Adrenal gland (tissue), 12 donors: ENCODE results near the gene GPC6. TPM values are rescaled to one million over a fixed set of nuclear protein-coding genes. Genes with fewer than 3 reads are reported as not detected.

Source experiments
- DNase-seq, 7 donors: peaks; one replicate each; pipeline ENCODE4 v3.0.0-alpha.2; 2019 to 2020
- H3K27ac ChIP-seq, 5 donors: fragments of 200-600 bp; sonication (generic) in 4 of 5; 1 replicate in 3 of 5; 2 replicates in 2 of 5; pipeline versions ENCODE4 v1.5.1 to v1.8.0; 2016 to 2020; ENCODE audit warnings: mild to moderate bottlenecking in 1 of 5
- H3K27me3 ChIP-seq: fragments of 200-600 bp; 2 replicates; pipeline ENCODE4 v1.8.0; 2021
- H3K36me3 ChIP-seq, 2 donors: fragments of 200-600 bp; replicated peaks in 1 of 2; 1 replicate in 1 of 2; 2 replicates in 1 of 2; pipeline versions ENCODE4 v1.5.1 to v1.8.0; 2018 to 2022
- H3K4me1 ChIP-seq, 2 donors: fragments of 200-600 bp; replicated peaks in 1 of 2; 1 replicate in 1 of 2; 2 replicates in 1 of 2; pipeline versions ENCODE4 v1.5.1 to v1.8.0; 2018 to 2021
- H3K4me3 ChIP-seq, 4 donors: fragments of 200-600 bp; sonication (generic) in 3 of 4; one replicate each; pipeline ENCODE4 v1.5.1; 2016 to 2018
- H3K9me3 ChIP-seq, 3 donors: fragments of 200-600 bp; sonication (generic) in 1 of 3; replicated peaks in 1 of 3; 1 replicate in 2 of 3; 2 replicates in 1 of 3; pipeline versions ENCODE4 v1.5.1 to v1.8.0; 2016 to 2021
- CTCF ChIP-seq, 6 experiments: fragments of 450-650 bp in 4 of 6; fragments of 200-600 bp in 2 of 6; sonication (generic) in 1 of 6; IDR thresholded peaks; 1 replicate in 5 of 6; 2 replicates in 1 of 6; pipeline versions ENCODE4 v1.5.1 to v1.8.0; 2016 to 2021; ENCODE audit warnings: antibody characterized with exemption in 6 of 6, mild to moderate bottlenecking in 2 of 6, moderate library complexity in 1 of 6
- POLR2A ChIP-seq, 2 donors: fragments of 450-650 bp; IDR thresholded peaks; one replicate each; pipeline ENCODE4 v1.6.1; 2017; ENCODE audit warnings: antibody characterized with exemption in 2 of 2, mild to moderate bottlenecking in 2 of 2, moderate library complexity in 1 of 2
- WGBS, 4 donors: extraction: QIAGEN DNeasy Blood & Tissue Kit in 2 of 4; methylation state at CpG; one replicate each; pipeline versions ENCODE4 v1.1.5 to v1.1.7; 2013 to 2017; 5-methylcytosine and 5-hydroxymethylcytosine counted together
- intact Hi-C, 2 donors: fragments of 100-400 bp; cut with DNase I; formaldehyde crosslinking; loops; one replicate each; pipeline versions ENCODE4 v1.14.1 to v1.15.0; 2022 to 2023
- polyA plus RNA-seq, 3 donors: library from polyadenylated mRNA; stranded (reverse); fragments of 200-250 nt in 2 of 3; fragments of 350-450 nt in 1 of 3; fragmentation: Illumina TruSeq in 1 of 3; extraction: RNeasy Lipid Tissue Mini Kit (QIAGEN cat#74804) in 1 of 3; gene quantifications; one replicate each; pipeline ENCODE4 v1.2.3, GENCODE V29; 2013 to 2014
- total RNA-seq, 9 donors: library from RNA; depleted of rRNA in 4 of 9; stranded (reverse); fragments of >200 nt in 4 of 9; fragments of 120-200 nt in 1 of 9; fragmentation: NEBNext Ultra II Directional in 1 of 9; extraction: Animal tissue kit (Norgen Biotek cat#: 25700) in 1 of 9; gene quantifications; one replicate each; pipeline versions ENCODE4 v1.1.0 to v1.2.4, GENCODE V29; 2013 to 2023
- donor health status: healthy with polysubstance abuse.
- donor health status: Bipolar disorder and iron deficiency.
- donor health status: DM: yes; HTN: yes; CAD: no.
- donor health status: DM: no; HTN: no; CAD: no.
- donor health status: DM: no; HTN: no; CAD: no.
- donor health status: DM: yes; HTN: yes; CAD: no.

Gene GPC6
- total and polyA plus RNA-seq, 12 donors, result 0.37 to 62.3 (median 2.5) TPM

DNA sequence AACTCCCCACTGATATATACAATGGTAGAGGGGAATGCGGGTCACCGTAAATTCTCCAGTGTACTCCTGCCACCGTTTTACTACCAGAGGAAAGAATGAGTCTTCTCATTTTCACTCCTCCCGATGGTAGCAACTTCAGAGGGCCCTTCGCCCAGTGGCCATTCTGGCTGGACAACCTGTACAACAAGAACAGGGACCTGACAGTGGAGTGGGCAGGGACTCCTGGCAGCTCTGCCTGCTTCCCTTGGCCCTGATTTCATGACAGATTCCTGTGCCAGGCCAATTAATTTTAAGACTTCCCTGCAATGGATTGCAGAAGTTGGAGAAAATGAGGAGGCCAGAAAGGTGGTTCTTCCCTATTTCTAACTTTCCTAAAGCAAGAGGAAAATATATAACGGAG lies 148.9 kb downstream of the GPC6 start:
- H3K27ac ChIP-seq, result no peak overlapping the region
- TF ChIP-seq CTCF (IDR thresholded peaks at IDR 0.05), result no peak
- H3K27me3 ChIP-seq, result no peaks in the 10 kb centered on the region
- no peaks in the 10 kb centered on the region for H3K9me3 ChIP-seq
- no peak for DNase-seq
- WGBS, 4 donors, result 72 to 91% (median 85%) methylated on average over 6 of the region's 6 CpGs
- no peak overlapping the region for H3K4me3 ChIP-seq
- no peaks in the 10 kb centered on the region for H3K4me1 ChIP-seq
- no peaks in the 10 kb centered on the region for H3K36me3 ChIP-seq
- intact Hi-C loops, result no loop called here

- H3K27me3 ChIP-seq, result no peaks in the 10 kb centered on the region
- no peaks in the 10 kb centered on the region for H3K9me3 ChIP-seq
- H3K36me3 ChIP-seq, result no peaks in the 10 kb centered on the region
- no peak overlapping the region for H3K4me3 ChIP-seq
- no peak overlapping the region for H3K27ac ChIP-seq
- no peaks in the 10 kb centered on the region for H3K4me1 ChIP-seq
- no peak for TF ChIP-seq CTCF (IDR thresholded peaks at IDR 0.05)
- no peak for TF ChIP-seq POLR2A (IDR thresholded peaks at IDR 0.05)
- no peak for DNase-seq
- 51 to 63% (median 58%) methylated on average over 5 of the region's 5 CpGs for WGBS, 4 donors
- intact Hi-C loops, result no loop called here
Observed at GRCh38 chr13:93377196-93377595, 150.6 kb downstream of the GPC6 start.

GRCh38 chr13:93378184-93378583 lies 151.6 kb downstream of the GPC6 start:
- Histone ChIP-seq H3K9me3 (no peaks in the 10 kb centered on the region), H3K27me3 (no peaks in the 10 kb centered on the region), H3K4me1 (no peaks in the 10 kb centered on the region), H3K36me3 (no peaks in the 10 kb centered on the region), H3K27ac (no peak overlapping the region), H3K4me3 (no peak overlapping the region)
- no peak for DNase-seq
- intact Hi-C loops, result no loop called here
- 71 to 81% (median 79%) methylated on average over 2 of the region's 2 CpGs for WGBS, 4 donors
- TF ChIP-seq POLR2A (IDR thresholded peaks at IDR 0.05) (no peak), CTCF (IDR thresholded peaks at IDR 0.05) (no peak)

- no peak overlapping the region for H3K27ac ChIP-seq
- H3K27me3 ChIP-seq, result no peaks in the 10 kb centered on the region
- H3K4me3 ChIP-seq, result no peak overlapping the region
- no peaks in the 10 kb centered on the region for H3K4me1 ChIP-seq
- no peak for DNase-seq
- TF ChIP-seq POLR2A (IDR thresholded peaks at IDR 0.05) (no peak), CTCF (IDR thresholded peaks at IDR 0.05) (no peak)
- intact Hi-C loops, result no loop called here
- H3K9me3 ChIP-seq, result no peaks in the 10 kb centered on the region
- H3K36me3 ChIP-seq, result no peaks in the 10 kb centered on the region
- 62 to 79% (median 73%) methylated on average over 5 of the region's 5 CpGs for WGBS, 4 donors
Observed at GRCh38 chr13:93386116-93386515, 159.5 kb downstream of the GPC6 start.
